GM23248 (cell line): ENCODE results near the gene COL6A5.

Experiments
- EZH2 ChIP-seq: fragments of 200-600 bp; sonication (generic); IDR thresholded peaks from 2 replicates; pipeline ENCODE4 v1.6.1; 2018; ENCODE audit warnings: antibody characterized with exemption, mild to moderate bottlenecking; ENCODE audit not compliant: insufficient read depth, poor library complexity, severe bottlenecking
- EZH2phosphoT487 ChIP-seq: fragments of 200-600 bp; sonication (generic); IDR thresholded peaks from 2 replicates; pipeline ENCODE4 v1.6.1; 2018; ENCODE audit warnings: antibody characterized with exemption, moderate library complexity, mild to moderate bottlenecking, low read depth; ENCODE audit not compliant: insufficient read depth

DNA sequence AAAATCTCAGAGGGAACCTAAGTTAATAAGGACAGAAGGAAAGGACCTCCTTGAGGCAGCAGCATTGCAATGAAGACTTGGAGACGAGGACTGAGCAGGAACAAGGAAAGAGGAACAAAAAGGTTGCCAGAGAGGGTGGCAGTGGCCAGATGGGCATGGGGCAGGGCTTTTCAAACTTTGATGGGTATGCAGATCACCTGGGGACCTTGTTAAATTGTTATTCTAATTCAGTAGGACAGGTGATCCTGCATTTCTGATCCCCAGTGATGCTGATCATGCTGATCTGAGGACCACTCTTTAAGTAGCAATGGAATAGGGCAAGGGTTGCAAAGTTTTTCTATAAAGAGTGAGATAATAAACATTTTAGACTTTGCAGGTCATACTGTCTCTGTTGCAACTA, 182.6 kb downstream of the COL6A5 start:
- TF ChIP-seq EZH2 (no peak), EZH2phosphoT487 (no peak)
